ENCODE measurements around the gene TMEM130. TPM values are rescaled to one million over a fixed set of nuclear protein-coding genes. Genes with fewer than 3 reads are reported as not detected.

Gene TMEM130
- total RNA-seq (ENCODE audit: insufficient read depth, low replicate concordance), result 0.48 TPM

GRCh38 chr7:98869597-98870120 lies at the start of gene TMEM130:
Gene TMEM130 (minus strand): TSS chr7:98870014. CDS start chr7:98869861, 153 bp downstream.
- DNase-seq (ENCODE audit: low spot score), result no peak

DNA sequence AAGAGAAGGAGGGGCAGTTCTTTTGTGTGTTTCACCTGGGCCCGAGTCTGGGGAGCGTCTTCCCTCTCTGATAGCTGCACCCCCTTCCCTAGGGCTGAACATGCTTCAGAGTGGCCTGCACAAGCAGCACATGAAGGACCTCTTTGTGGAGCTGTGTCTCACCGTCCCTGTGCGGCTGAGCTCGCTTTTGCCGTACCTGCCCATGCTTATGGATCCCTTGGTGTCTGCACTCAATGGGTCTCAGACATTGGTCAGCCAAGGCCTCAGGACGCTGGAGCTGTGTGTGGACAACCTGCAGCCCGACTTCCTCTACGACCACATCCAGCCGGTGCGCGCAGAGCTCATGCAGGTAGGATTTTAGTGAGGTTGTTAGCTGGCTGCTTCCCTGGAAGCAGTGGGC lies 47.5 kb upstream of the TMEM130 start:
- DNase-seq (ENCODE audit: low spot score), result no peak

DNA sequence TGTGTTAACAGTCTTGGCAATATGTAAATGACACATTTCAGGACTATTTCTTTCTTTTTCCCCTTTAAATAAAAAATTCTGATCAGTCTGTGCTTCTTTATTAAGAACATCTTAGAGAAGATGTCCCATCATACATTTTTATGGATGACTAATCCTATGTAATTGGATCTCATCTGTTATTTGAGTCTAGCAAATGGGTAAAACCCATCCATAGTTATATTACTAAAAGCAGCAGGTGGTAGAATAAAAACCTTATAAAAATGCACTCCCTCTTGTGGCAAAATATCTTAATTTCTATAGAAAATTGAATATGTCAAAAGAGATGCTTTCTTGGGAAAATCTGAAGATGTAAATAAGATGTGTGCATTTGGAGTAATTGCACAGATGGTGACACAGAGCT lies 43.8 kb upstream of the TMEM130 start:
- DNase-seq (ENCODE audit: low spot score), result no peak

- DNase-seq (ENCODE audit: low spot score), result no peak
Observed at GRCh38 chr7:98913026-98913425, 43.2 kb upstream of the TMEM130 start.

- DNase-seq (ENCODE audit: low spot score), result no peak
Observed at GRCh38 chr7:98911916-98912315, 42.1 kb upstream of the TMEM130 start.

DNA sequence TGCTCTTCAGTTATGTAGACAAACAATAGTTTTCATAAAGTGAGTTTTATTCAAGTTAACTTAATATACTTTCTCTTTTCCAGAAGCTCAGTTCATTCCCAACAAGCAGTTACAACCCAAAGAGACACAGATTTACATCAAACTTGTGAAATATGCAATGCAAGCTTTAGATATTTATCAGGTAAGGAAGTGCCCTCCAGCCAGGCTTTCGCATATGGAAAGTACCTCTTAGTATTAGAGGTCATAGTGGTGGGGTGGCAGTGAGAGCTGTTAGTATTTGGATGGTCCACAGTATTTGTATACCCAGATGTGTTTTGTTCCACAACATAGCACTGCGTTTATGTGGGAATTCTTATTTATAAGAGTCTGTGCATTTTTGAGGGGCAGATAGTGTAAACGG lies 40.6 kb upstream of the TMEM130 start:
- no peak for DNase-seq (ENCODE audit: low spot score)

DNA sequence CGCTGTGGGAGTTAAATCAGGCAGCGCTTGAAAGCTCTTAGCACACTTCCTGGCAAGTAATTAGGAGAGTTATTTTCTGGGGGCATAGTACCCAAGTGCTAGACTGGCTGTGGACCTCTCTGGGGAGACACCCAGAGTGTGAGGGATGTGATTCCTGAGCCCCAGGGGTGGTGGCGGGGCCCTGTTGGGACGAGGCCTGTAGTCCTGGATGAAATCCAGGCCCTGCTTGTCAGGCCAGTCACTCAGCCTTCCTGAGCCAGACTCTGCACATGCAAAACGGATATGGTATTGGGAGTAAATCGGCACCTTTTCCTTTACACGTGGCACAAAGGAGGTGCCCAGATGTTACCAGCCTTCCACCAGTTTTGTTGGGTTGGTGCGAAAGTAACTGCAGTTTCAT lies 39.7 kb upstream of the TMEM130 start:
- DNase-seq (ENCODE audit: low spot score), result no peak

GRCh38 chr7:98908585-98908984 lies 38.8 kb upstream of the TMEM130 start:
- no peak for DNase-seq (ENCODE audit: low spot score)

DNA sequence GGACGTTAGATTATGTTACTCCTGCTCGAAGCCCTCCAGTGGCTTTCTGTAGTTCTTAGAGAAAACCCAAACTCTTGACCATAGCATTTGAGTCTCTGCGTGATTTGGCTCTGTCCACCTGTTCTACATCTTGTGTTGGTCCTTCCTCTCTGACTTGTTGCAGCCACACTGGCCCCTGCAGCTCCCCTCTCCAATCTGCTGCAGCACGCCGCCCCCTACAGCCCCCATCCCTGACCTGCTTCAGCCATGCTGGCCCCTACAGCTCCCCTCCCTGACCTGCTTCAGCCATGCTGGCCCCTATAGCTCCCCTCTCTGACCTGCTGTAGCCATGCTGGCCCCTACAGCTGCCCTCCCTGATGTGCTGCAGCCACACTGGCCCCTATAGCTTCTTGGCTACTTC lies 37.8 kb upstream of the TMEM130 start:
- no peak for DNase-seq (ENCODE audit: low spot score)

DNA sequence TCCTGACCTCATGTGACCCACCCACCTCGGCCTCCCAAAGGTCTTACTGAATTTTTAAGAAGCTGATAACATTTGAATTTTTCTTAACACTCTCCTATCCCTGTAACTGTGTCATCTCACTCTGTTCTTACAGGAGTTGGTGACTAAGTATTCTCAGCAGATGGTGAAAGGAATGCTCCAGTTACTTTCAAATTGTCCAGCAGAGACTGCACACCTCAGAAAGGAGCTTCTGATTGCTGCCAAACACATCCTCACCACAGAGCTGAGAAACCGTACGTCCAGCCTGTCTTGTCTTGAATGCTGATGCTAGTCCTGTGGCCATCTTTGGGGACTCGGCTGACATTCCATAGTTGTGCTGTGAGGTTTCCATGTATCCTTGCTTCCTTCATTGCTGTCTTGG lies 33.4 kb upstream of the TMEM130 start:
- no peak for DNase-seq (ENCODE audit: low spot score)

- DNase-seq (ENCODE audit: low spot score), result no peak
Observed at GRCh38 chr7:98902523-98902922, 32.7 kb upstream of the TMEM130 start.

DNA sequence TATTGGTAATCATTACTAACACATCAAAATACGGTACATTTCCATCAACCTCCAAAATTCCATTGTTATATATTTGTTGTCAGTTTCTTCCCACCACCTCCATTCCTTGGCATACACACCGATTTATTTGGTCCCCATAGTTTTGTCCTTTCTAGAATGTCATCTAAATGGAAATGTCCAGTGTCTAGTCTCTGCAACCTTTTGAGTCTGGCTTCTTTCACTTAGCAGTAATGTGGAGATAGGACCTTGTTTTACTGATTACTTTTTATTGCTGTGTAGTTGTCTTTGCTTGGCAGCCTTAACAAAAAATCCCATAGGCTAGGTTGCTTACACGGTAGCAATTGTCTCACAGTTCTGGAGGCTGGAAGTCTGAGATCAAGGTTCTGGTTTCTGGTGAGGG lies 31.0 kb upstream of the TMEM130 start:
- no peak for DNase-seq (ENCODE audit: low spot score)

DNA sequence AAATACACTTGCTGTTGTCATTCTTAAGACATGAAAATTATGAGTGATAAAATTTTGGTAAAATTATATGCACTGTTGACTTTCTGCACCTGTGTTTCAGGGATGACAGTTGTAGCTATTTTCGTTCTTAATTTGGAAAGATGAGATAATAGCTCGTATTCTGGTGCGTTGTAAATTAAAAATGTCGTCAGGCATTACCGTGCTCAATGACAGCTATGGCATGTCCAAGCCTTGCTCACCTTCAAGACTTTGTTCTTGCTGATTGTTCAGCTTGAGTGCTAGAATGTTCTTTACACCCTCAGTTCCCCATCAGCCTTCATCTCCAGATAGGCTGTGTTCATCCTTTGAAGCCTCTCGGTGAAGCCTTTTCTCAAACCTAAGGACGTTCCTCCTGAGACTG lies 30.0 kb upstream of the TMEM130 start:
- DNase-seq (ENCODE audit: low spot score), result no peak

DNA sequence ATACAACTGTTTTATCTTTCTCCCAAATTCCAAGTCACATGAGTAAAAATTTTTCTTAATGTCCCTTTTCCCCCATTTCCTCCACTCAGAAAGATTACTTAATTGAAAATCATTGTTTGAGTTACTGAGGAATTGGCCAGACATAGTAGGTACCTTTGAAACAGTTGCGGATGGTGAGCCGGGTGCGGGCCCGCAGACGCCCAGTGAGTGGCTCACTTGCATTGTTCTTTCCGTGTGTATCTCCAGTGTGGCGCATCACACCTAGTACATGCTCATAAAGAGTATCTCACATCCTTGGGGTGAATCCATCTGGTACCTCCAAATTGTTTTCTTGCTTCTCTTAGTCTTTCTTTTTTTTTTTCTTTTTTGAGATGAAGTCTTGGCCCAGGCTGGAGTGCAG lies 22.8 kb upstream of the TMEM130 start:
- no peak for DNase-seq (ENCODE audit: low spot score)

DNA sequence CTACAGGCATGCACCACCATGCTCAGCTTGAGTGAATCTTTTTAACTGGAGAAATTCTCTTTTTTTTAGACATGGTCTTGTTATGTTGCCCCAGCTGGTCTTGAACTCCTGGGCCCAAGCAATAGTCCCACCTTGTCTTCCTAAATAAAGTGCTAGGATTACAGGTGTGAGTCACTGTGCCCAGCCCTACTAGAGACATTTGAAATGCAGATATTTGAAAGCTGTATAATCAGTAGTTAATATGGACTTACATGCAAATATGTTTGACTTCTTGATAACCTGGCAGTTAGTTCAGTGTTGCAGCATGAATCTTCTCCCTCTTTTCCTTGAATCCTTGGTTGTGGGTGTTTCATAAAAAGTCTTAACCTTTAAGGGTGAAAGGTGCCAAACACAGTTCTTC lies 17.2 kb upstream of the TMEM130 start:
- no peak for DNase-seq (ENCODE audit: low spot score)

- no peak for DNase-seq (ENCODE audit: low spot score)
Observed at GRCh38 chr7:98884416-98884815, 14.6 kb upstream of the TMEM130 start.

- DNase-seq (ENCODE audit: low spot score), result no peak
Observed at GRCh38 chr7:98881561-98882315, 11.9 kb upstream of the TMEM130 start.

DNA sequence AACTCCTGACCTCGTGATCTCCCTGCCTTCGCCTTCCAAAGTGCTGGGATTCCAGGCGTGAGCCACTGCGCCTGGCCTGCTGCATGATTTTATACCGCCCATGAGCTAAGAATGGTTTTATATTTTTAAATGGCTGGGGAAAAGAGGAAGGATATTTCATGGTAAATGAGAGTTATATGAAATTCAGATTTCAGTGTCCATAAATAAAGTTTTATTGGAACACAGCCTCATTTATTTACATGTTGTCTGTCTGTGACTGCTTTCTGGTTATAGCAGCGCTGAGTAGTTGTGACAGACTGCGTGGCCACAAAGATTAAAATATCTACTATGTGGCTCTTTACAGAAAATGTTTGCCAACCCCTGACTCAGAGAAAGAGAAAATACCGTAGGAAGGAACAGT lies 10.7 kb upstream of the TMEM130 start:
- no peak for DNase-seq (ENCODE audit: low spot score)

GRCh38 chr7:98879979-98880315 lies 10.1 kb upstream of the TMEM130 start:
- DNase-seq (ENCODE audit: low spot score), result no peak

GRCh38 chr7:98879198-98879978 lies 9.6 kb upstream of the TMEM130 start:
- DNase-seq (ENCODE audit: low spot score), result peak; percentile 16

GRCh38 chr7:98878365-98879197 lies 8.8 kb upstream of the TMEM130 start, which contains the start of gene TRRAP:
Gene TRRAP (plus strand): TSS chr7:98878532. CDS start chr7:98881151, 2,619 bp downstream.
- peak; percentile 78 for DNase-seq (ENCODE audit: low spot score)

Data from umbilical cord (tissue), 2 donors.